RWPE1 (cell line): ENCODE data around the gene PIPOX.

ENCODE experiments used
- CTCF ChIA-PET: fragments of 350-600 bp; sonication (Branson Sonifier 250); formaldehyde crosslinking; extraction: SDS; loops from one replicate; lab custom pipeline; 2021; lab: Yijun Ruan, JAX
- POLR2A ChIA-PET: fragments of 400-600 bp; formaldehyde crosslinking; extraction: SDS; loops from one replicate; lab custom pipeline; 2020; ENCODE audit warnings: antibody characterized with exemption; ENCODE audit not compliant: low non-redundant PET; lab: Yijun Ruan, JAX
- DNase-seq: peaks from one replicate; pipeline ENCODE4 v3.0.0; 2012; ENCODE audit warnings: low spot score
- H3K27ac ChIP-seq: fragments of 450-650 bp; 2 replicates; pipeline ENCODE4 v1.5.1; 2017
- TF ChIP-seq, protein P1 (sequence below): fragments of 450-650 bp; conservative IDR thresholded peaks from 2 replicates; pipeline ENCODE4 v1.5.1; 2017; ENCODE audit warnings: low read depth, mild to moderate bottlenecking

The PIPOX gene

DNA sequence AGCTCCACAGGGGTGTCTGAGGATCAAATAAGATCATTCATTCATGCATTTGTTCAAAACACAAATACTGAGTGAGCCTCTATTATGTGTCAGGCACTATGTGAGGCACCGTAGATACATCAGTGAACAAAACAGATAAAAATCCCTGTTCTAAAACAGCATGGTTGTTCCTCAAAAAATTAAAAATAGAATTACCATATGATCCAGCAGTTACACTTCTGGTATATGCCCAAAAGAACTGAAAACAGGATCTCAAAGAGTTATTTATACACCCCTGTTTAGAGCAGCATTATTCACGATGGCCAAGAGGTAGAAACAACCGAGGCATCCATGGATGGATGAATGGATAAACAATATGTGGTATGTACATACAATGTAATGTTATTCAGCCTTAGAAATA lies 15.4 kb downstream of the PIPOX start:
- POLR2A ChIA-PET = no interaction called here
- no peak for DNase-seq
- CTCF ChIA-PET = no interaction called here
- TF ChIP-seq, protein P1, sequence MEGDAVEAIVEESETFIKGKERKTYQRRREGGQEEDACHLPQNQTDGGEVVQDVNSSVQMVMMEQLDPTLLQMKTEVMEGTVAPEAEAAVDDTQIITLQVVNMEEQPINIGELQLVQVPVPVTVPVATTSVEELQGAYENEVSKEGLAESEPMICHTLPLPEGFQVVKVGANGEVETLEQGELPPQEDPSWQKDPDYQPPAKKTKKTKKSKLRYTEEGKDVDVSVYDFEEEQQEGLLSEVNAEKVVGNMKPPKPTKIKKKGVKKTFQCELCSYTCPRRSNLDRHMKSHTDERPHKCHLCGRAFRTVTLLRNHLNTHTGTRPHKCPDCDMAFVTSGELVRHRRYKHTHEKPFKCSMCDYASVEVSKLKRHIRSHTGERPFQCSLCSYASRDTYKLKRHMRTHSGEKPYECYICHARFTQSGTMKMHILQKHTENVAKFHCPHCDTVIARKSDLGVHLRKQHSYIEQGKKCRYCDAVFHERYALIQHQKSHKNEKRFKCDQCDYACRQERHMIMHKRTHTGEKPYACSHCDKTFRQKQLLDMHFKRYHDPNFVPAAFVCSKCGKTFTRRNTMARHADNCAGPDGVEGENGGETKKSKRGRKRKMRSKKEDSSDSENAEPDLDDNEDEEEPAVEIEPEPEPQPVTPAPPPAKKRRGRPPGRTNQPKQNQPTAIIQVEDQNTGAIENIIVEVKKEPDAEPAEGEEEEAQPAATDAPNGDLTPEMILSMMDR = no peak
- no peak overlapping the region for H3K27ac ChIP-seq

DNA sequence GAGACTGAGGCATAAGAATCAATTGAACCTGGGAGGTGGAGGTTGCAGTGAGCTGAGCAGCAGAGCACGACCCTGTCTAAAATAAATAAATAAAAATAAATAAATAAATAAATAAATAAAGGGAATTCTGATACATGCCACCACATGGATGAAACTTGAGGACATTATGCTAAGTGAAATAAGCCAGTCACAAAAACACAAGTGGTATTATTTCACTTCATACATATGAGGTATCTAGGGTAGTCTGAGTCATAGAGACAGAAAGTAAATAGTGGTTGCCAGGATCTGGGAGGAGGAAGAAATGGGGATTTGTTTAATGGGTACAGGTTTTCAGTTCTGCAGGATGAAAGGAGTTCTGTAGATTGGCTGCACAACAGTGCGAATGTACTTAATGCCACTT lies 16.3 kb downstream of the PIPOX start:
- TF ChIP-seq, protein P1 = no peak
- ChIA-PET CTCF (interaction anchor here (0.6 to 1.0 kb wide), 2 partner anchors 20 to 57 kb away, joined by 3 to 4 read pairs; no protein-coding TSS in a partner anchor), POLR2A (no interaction called here)
- peak; percentile 30 for DNase-seq
- H3K27ac ChIP-seq = no peak overlapping the region

DNA sequence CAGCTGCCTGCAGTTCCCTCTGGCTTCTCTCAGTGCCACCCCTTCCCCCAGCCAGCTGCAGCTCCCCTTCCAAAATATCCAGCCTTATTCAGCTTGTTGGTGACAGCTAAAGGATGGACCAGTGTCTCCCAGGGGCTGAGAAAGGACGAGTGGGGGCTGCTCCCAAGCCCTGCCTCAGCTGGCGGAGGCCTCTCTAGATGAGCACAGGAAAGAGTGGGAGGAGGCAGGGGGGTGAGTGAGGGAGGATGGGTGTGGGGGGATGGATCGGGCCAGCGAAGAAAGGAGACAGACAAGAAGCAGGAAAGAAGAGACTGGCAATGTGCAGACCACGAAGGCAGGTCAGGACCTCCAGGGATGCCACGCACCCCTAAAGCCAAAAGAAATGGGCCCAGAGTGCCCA lies 17.5 kb downstream of the PIPOX start:
- H3K27ac ChIP-seq = no peak overlapping the region
- POLR2A ChIA-PET = no interaction called here
- TF ChIP-seq, protein P1 = no peak
- CTCF ChIA-PET = no interaction called here
- no peak for DNase-seq

DNA sequence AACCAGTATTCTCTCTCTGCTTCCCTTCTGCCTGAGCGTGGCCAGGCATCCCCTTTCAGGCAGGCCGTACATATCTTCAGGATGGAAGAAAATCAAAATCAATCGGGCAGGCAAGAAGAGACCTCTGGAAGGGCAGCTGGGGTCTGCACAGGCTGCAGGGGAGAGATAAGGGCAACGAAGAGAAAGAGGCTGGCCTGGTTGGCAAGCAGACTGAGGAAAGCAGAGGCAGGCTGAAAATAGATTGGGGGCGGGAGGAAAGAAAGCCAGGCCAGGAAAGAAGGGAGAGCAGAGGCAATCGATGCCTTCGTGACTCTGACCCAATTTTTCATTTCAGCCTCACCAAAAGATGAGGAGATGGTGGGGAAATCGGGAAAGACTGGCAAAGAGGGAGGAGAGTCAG lies 18.1 kb downstream of the PIPOX start:
- ChIA-PET CTCF (interaction anchor here (1.0 kb wide), 1 partner anchor 33 kb away, joined by 3 read pairs; no protein-coding TSS in a partner anchor), POLR2A (no interaction called here)

DNA sequence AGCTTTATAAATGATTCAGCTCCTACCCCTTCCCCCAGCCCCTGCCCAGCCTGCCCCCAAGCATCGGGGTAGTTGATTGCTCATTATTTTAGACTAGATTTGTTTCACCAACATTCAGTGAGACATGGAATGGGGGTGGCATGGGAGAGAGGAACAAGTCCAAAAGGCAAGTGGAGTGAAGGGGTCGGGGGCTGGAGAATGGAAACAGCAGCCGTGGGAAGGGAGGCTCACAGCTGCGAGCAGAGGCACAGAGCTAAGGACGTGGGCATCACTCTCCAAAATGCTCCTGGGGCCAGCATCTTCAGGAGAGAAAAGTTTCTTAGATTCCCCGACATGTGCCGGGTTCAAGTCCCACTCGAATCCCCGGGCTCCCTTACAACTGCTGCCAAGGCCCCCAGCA lies 19.3 kb downstream of the PIPOX start:
- DNase-seq = no peak
- TF ChIP-seq, protein P1 = no peak
- H3K27ac ChIP-seq = no peak overlapping the region
- CTCF ChIA-PET = interaction anchor here (0.6 to 1.0 kb wide), 2 partner anchors 32 to 555 kb away, joined by 3 read pairs; no protein-coding TSS in a partner anchor
- POLR2A ChIA-PET = no interaction called here

More for the DNA sequence above, 18.1 kb downstream of the PIPOX start:
- TF ChIP-seq, protein P1 = no peak
- DNase-seq = no peak
- H3K27ac ChIP-seq = no peak overlapping the region

DNA sequence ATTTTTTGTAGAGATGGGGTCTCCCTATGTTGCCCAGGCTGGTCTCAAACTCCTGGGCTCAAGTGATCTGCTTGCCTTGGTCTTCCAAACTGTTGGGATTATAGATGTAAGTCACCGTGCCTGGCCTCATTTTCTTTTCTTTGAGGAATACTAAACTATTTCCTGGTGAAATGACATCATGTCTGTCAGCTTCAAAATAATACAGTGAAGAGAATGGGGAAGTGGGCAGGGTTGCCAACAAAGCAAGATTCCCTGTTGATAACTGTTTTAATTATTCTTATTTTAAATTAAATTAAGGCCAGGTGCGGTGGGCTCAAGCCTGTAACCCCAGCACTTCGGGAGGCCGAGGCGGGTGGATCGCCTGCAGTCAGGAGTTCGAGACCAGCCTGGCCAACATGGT lies 21.1 kb downstream of the PIPOX start:
- CTCF ChIA-PET = interaction anchor here (0.7 kb wide), 1 partner anchor 53 kb away, joined by 5 read pairs; no protein-coding TSS in a partner anchor
- no peak overlapping the region for H3K27ac ChIP-seq
- POLR2A ChIA-PET = no interaction called here
- no peak for DNase-seq
- TF ChIP-seq, protein P1 = no peak
